Pons (tissue), 1 donor: ENCODE results near the gene UGT1A1.

Experiments used
- DNase-seq: peaks from one replicate; pipeline ENCODE4 v3.0.0-alpha.2; 2016; ENCODE audit warnings: low spot score

UGT1A1 gene

GRCh38 chr2:233817361-233817911 lies 57.4 kb downstream of the UGT1A1 start:
- DNase-seq = no peak

- DNase-seq = no peak
Observed at GRCh38 chr2:233817995-233818638, 58.0 kb downstream of the UGT1A1 start.

DNA sequence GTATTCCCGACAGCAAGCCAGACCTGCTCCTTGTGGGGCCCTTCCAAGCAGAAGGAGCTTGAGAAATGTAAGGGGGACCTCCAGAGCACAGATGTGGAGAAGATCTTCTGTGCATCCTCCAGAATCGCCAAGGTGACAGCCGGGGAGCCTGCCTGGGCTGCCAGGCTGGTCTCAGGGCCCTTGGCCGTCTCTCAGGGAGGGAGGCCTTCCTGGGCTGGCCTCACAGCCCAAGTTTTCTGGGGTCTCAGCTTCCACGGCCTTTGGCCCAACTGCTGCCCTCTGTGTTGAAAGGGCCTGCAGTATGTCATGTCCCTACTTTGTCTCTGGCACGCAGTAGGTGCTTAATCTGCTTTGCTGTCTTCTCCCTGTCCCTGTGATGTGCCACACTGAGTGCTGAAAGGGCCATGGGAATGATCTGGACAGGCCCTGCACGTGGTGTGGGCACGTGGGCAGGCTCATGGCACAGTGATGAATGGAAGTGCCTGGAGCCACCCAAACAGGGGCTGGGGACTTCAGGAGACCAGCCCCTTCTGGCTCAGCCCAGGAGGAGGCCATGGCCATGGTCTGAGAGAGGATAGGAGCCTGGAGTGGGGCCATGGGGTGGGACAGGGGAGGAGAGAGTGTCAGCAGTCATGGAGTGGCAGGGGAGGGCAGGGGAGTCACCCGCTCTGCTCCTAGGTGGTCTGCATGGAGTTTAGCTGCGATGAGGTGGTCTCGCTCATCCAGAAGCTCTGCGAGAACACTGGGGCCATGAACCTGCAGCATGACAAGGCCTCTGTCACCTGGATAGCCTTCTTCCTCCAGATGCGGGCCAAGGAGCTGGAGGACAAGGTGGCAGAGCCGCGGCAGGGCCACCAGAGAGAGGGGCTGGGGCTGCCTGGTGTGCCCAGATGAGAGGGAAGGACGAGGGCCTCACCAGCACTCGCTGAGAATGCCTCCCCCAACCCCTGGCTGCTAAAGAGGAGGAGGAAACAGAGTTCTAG lies 58.9 kb downstream of the UGT1A1 start:
- DNase-seq = no peak

GRCh38 chr2:233819884-233820773 lies 60.1 kb downstream of the UGT1A1 start:
- DNase-seq = no peak

GRCh38 chr2:233820774-233821105 lies 60.7 kb downstream of the UGT1A1 start:
- DNase-seq = no peak

- no peak for DNase-seq
Observed at GRCh38 chr2:233821196-233821595, 61.1 kb downstream of the UGT1A1 start.

- no peak for DNase-seq
Observed at GRCh38 chr2:233821709-233822100, 61.6 kb downstream of the UGT1A1 start.

GRCh38 chr2:233822101-233822771 lies 62.2 kb downstream of the UGT1A1 start:
- no peak for DNase-seq
